Heart right ventricle (tissue), 16 donors: Measurements from ENCODE around the gene CIITA. TPM values are rescaled to one million over a fixed set of nuclear protein-coding genes. Genes with fewer than 3 reads are reported as not detected.

ENCODE experiments used
- ATAC-seq, 8 donors: fragments of 200-7000 bp; cut with Tn5 transposase; one replicate each; pipeline ENCODE4 v1.9.1; 2020; ENCODE audit warnings: mild to moderate bottlenecking in 8 of 8, moderate library complexity in 8 of 8, moderate number of reproducible peaks in 1 of 8
- DNase-seq, 2 donors: peaks; one replicate each; pipeline ENCODE4 v3.0.0-alpha.2; 2020
- H3K27ac ChIP-seq, 10 donors: fragments of 200-600 bp; sonication (generic) in 2 of 10; one replicate each; pipeline versions ENCODE4 v1.5.0 to v1.8.0; 2020 to 2022; ENCODE audit warnings: mild to moderate bottlenecking in 3 of 10
- H3K27me3 ChIP-seq, 7 donors: fragments of 200-600 bp; one replicate each; pipeline ENCODE4 v1.8.0; 2021 to 2022; ENCODE audit warnings: mild to moderate bottlenecking in 2 of 7
- H3K36me3 ChIP-seq, 9 donors: fragments of 200-600 bp; sonication (generic) in 1 of 9; one replicate each; pipeline versions ENCODE4 v1.5.0 to v1.8.0; 2020 to 2022; ENCODE audit warnings: mild to moderate bottlenecking in 2 of 9
- H3K4me1 ChIP-seq, 9 donors: fragments of 200-600 bp; sonication (generic) in 1 of 9; one replicate each; pipeline versions ENCODE4 v1.5.0 to v1.8.0; 2020 to 2022; ENCODE audit warnings: mild to moderate bottlenecking in 4 of 9
- H3K4me3 ChIP-seq, 10 donors: fragments of 200-600 bp; sonication (generic) in 2 of 10; one replicate each; pipeline versions ENCODE4 v1.5.0 to v1.8.0; 2020 to 2022; ENCODE audit warnings: mild to moderate bottlenecking in 7 of 10, moderate library complexity in 2 of 10
- H3K9me3 ChIP-seq, 11 donors: fragments of 200-600 bp in 10 of 11; sonication (generic) in 2 of 11; one replicate each; pipeline versions ENCODE4 v1.5.0 to v1.8.0; 2013 to 2022; ENCODE audit warnings: mild to moderate bottlenecking in 2 of 11, control low read depth in 1 of 11, moderate library complexity in 1 of 11
- CTCF ChIP-seq, 9 donors: fragments of 200-600 bp; sonication (generic) in 2 of 9; IDR thresholded peaks; one replicate each; pipeline versions ENCODE4 v1.5.0 to v1.8.0; 2021 to 2022; ENCODE audit warnings: antibody characterized with exemption in 9 of 9, mild to moderate bottlenecking in 5 of 9, moderate library complexity in 1 of 9
- WGBS, 2 donors: extraction: QIAGEN DNeasy Blood & Tissue Kit; methylation state at CpG; one replicate each; pipeline ENCODE4 v1.1.7; 2013; ENCODE audit warnings: inconsistent platforms in 1 of 2; 5-methylcytosine and 5-hydroxymethylcytosine counted together
- intact Hi-C, 10 donors: fragments of 100-400 bp; cut with DNase I; formaldehyde crosslinking; loops; one replicate each; pipeline versions ENCODE4 v1.11.1 to v1.14.2; 2022
- polyA plus RNA-seq, 2 donors: library from polyadenylated mRNA; stranded (reverse); fragments of 200-250 nt; gene quantifications; one replicate each; pipeline ENCODE4 v1.2.3, GENCODE V29; 2013
- total RNA-seq, 10 donors: library from RNA; stranded (reverse); fragmentation: NEBNext Ultra II Directional in 3 of 10; extraction: Animal tissue kit (Norgen Biotek cat#: 25700) in 3 of 10; gene quantifications; one replicate each; pipeline versions ENCODE4 v1.2.1 to v1.2.4, GENCODE V29; 2021 to 2023
- donor health status: Arrhythmogenic right ventricular cardiomyopathy.
- donor health status: ischemic (EF 13 %, LVEDD 7.1; RV severe dilation, severe dysfunction).
- donor health status: healthy with polysubstance abuse.
- donor health status: DM: no; HTN: yes; CAD: no.
- donor health status: DM: no; HTN: no; CAD: no.
- donor health status: ischemic (EF 25% LVEDD 6.9; RV normal size, moderate dysfunction).
- donor health status: ischemic (EF 25% LVEDD 5.7; RV mildly dilated, moderate dysfunction).
- donor health status: healthy.
- donor health status: DM: yes; HTN: yes; CAD: no.
- donor health status: Ischemic cardiomyopathy.
- donor health status: ischemic (EF 35%, LVEDD 5.7; RV mildly dilated, moderate dysfunction).
- donor health status: nonischemic (EF 11% LVEDD 7.7; RV severe dilation, severe dysfunction).
- donor health status: DM: yes; HTN: yes; CAD: no.
- donor health status: PGD.
- donor health status: ischemic (EF 29% LVEDD 5.4; RV normal size, mild dysfunction).
- donor health status: nonischemic (EF 23%, LVEDD 6.1; RV moderate dilation, normal function).

Gene CIITA
- total and polyA plus RNA-seq, 12 donors = 2.1 to 50.8 (median 8.7) TPM

DNA sequence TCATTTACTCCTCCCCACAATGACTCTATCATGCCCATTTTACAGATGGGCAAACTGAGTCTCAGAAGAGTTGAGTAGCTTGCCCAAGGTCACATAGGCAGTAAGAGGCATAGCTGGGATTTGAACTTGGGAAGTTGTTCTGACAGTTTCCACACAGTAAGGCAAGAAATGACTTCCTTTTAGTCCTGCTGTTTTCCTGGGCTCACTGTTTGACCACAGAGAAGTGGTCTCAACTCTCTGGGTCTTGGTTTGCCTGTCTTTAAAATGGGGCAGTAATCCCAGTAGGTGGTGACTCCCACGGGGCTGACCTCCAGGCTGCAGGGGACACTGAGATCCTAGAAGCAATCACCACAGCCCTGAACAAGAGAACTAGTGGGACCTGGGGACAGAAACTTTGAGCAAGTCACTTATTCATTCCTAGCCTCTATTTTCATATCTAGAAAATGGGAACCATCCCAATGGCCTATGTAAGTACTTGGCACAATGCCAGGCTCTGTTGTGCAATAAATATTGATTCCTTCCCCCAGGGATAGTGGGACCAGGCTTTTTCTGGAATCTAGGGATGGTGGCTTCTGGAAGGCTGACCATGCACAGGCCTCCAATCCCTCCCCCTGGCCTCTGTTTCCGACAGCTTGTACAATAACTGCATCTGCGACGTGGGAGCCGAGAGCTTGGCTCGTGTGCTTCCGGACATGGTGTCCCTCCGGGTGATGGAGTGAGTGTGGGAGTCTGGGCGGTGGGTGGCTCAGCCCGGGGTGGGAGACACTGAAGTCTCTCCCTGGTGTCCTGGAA is 44.7 kb downstream of the CIITA start:
- Histone ChIP-seq H3K4me3 (no peak overlapping the region), H3K27me3 (no peaks in the 10 kb centered on the region), H3K4me1 (peaks cover 18 to 66% (median 49%) of the 10 kb centered on the region in 9 donors), H3K9me3 (peaks cover 0 to 7% (median 0%) of the 10 kb centered on the region in 11 donors), H3K36me3 (peaks cover 0 to 99% (median 12%) of the 10 kb centered on the region in 9 donors), H3K27ac (peak overlapping the region; percentile 25 to 88 (median 75))
- no peak for TF ChIP-seq CTCF (IDR thresholded peaks at IDR 0.05)
- DNase-seq = no peak
- intact Hi-C loops = loop anchor here in 2 of 10 donors (5.0 to 10.0 kb wide), 3 partner anchors 94 to 397 kb away; no protein-coding TSS in a partner anchor
- WGBS, 2 donors = 33 to 55% methylated on average over 10 of the region's 10 CpGs
- peak in 4 of 8 donors; percentile 2 to 66 (median 22) for ATAC-seq

DNA sequence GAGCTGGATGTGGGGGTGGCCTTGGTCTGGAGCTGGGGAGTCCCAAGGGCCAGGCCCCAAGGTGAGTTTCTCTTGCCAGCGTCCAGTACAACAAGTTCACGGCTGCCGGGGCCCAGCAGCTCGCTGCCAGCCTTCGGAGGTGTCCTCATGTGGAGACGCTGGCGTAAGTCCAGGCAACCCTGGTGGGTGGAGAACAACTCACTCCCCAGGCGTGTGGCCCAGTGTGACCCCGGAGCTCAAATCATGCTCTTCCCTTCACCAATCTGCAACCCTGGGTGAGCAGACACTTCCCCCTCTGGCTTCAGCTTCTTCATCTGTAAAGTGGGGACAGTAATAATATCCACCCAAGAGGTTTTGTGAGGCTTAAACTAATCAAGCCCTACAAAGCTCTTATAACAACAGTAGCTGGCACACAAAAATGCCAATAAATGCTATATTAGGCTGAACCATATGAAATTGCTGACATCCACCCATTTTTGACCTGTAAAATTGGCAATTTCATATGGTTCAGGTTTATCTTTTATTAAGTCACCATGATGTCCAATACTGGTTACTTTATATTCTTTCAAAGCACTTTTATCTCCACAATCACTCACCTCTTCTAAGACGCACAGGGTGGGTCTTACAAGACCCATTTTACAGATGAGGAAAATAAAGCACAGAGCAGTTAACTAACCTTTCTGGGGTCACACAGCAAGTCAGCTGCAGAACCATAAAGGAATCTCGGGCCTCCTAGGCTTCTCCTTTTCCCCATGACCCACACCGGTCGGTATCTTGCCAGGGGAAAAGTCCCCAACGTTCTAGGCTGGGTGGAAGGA is 45.5 kb downstream of the CIITA start:
- H3K9me3 ChIP-seq = peaks cover 0 to 7% (median 0%) of the 10 kb centered on the region in 11 donors
- H3K27me3 ChIP-seq = no peaks in the 10 kb centered on the region
- H3K27ac ChIP-seq = peak overlapping the region; percentile 25 to 88 (median 75)
- no peak overlapping the region for H3K4me3 ChIP-seq
- peaks cover 18 to 66% (median 49%) of the 10 kb centered on the region in 9 donors for H3K4me1 ChIP-seq
- peaks cover 0 to 99% (median 12%) of the 10 kb centered on the region in 9 donors for H3K36me3 ChIP-seq
- peak in 7 of 8 donors; percentile 23 to 71 (median 39) for ATAC-seq
- intact Hi-C loops = loop anchor here in 2 of 10 donors (5.0 to 10.0 kb wide), 3 partner anchors 95 to 398 kb away; no protein-coding TSS in a partner anchor
- TF ChIP-seq CTCF (IDR thresholded peaks at IDR 0.05) = no peak
- 49 to 50% methylated on average over 14 of the region's 14 CpGs for WGBS, 2 donors
- DNase-seq = peak; percentile 69 to 83

DNA sequence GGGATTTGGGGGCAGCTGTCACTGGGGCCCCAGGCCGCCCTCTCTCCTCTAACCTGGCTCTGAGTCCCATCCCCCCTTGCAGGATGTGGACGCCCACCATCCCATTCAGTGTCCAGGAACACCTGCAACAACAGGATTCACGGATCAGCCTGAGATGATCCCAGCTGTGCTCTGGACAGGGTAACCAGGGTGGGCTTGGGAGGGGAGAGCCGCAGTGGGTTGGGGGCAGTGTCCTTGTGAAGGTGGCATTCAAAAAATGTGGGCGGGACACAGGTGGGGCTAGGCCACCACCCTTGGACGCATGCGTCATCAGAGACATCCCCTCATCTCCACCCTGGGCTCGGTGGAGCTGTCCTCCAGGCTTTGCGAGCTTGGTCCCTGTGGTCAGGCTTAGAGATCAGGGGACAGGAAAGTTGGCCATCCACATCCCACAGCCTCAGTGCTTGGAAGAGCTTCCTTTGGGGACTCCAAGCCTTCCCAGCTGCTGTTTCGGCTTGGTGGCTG is 46.2 kb downstream of the CIITA start:
- Histone ChIP-seq H3K36me3 (peaks cover 0 to 99% (median 12%) of the 10 kb centered on the region in 9 donors), H3K4me1 (peaks cover 18 to 59% (median 45%) of the 10 kb centered on the region in 9 donors), H3K27me3 (no peaks in the 10 kb centered on the region), H3K27ac (peak overlapping the region; percentile 37 to 88 (median 82)), H3K4me3 (no peak overlapping the region), H3K9me3 (peaks cover 0 to 7% (median 0%) of the 10 kb centered on the region in 11 donors)
- TF ChIP-seq CTCF (IDR thresholded peaks at IDR 0.05) = no peak
- no peak for DNase-seq
- peak in 1 of 8 donors; percentile 4 for ATAC-seq
- intact Hi-C loops = loop anchor here in 2 of 10 donors (5.0 to 10.0 kb wide), 3 partner anchors 96 to 398 kb away; no protein-coding TSS in a partner anchor
- 85 to 86% methylated on average over 10 of the region's 10 CpGs for WGBS, 2 donors
